Kidney (tissue), 14 donors: Measurements from ENCODE around the gene GRIK2. TPM values are rescaled to one million over a fixed set of nuclear protein-coding genes. Genes with fewer than 3 reads are reported as not detected.

Source experiments
- DNase-seq, 5 donors: peaks; one replicate each; pipeline ENCODE4 v3.0.0-alpha.2; 2013 to 2020
- FAIRE-seq: peaks from 2 replicates; lab custom pipeline; 2012; peaks lifted over from hg19 to GRCh38; lab: Jason Lieb, UNC
- H3K27ac ChIP-seq, 2 donors: one replicate each; pipeline ENCODE4 v1.7.0; 2013; ENCODE audit warnings: low read depth in 2 of 2, low read length in 2 of 2, inconsistent platforms in 1 of 2
- H3K27me3 ChIP-seq: one replicate; pipeline ENCODE4 v1.7.1; 2013; ENCODE audit warnings: low read length, inconsistent platforms; ENCODE audit not compliant: control insufficient read depth, insufficient read depth
- H3K36me3 ChIP-seq, 3 donors: one replicate each; pipeline versions ENCODE4 v1.7.0 to v1.7.1; 2013; ENCODE audit warnings: low read length in 3 of 3, control low read depth in 1 of 3, inconsistent platforms in 1 of 3; ENCODE audit not compliant: insufficient read depth in 3 of 3, control insufficient read depth in 2 of 3
- H3K4me1 ChIP-seq, 3 donors: one replicate each; pipeline versions ENCODE4 v1.7.0 to v1.7.1; 2013; ENCODE audit warnings: low read length in 3 of 3, inconsistent platforms in 1 of 3, low read depth in 1 of 3; ENCODE audit not compliant: control insufficient read depth in 2 of 3, insufficient read depth in 2 of 3
- H3K4me3 ChIP-seq, 3 donors: one replicate each; pipeline versions ENCODE4 v1.7.0 to v1.8.1; 2013; ENCODE audit warnings: low read length in 3 of 3, control low read depth in 1 of 3, inconsistent platforms in 1 of 3
- H3K9ac ChIP-seq, 3 donors: one replicate each; pipeline versions ENCODE4 v1.7.0 to v1.7.1; 2013; ENCODE audit warnings: low read length in 3 of 3, control low read depth in 1 of 3, inconsistent platforms in 1 of 3
- H3K9me3 ChIP-seq, 3 donors: one replicate each; pipeline versions ENCODE4 v1.7.0 to v1.7.1; 2013; ENCODE audit warnings: low read length in 3 of 3, control low read depth in 1 of 3, inconsistent platforms in 1 of 3; ENCODE audit not compliant: control insufficient read depth in 2 of 3, insufficient read depth in 1 of 3
- intact Hi-C: fragments of 100-400 bp; cut with DNase I; formaldehyde crosslinking; loops from one replicate; pipeline ENCODE4 v1.11.1; 2022
- polyA plus RNA-seq: library from polyadenylated mRNA; stranded (reverse); fragments of 350-450 nt; fragmentation: Illumina TruSeq; extraction: RNeasy Lipid Tissue Mini Kit (QIAGEN cat#74804); gene quantifications from one replicate; pipeline ENCODE4 v1.2.3, GENCODE V29; 2014; ENCODE audit warnings: low read depth, low replicate concordance; ENCODE audit not compliant: insufficient read depth
- total RNA-seq: library from RNA; stranded (reverse); fragmentation: NEBNext Ultra II Directional; extraction: Animal tissue kit (Norgen Biotek cat#: 25700); gene quantifications from one replicate; pipeline ENCODE4 v1.2.1, GENCODE V29; 2021
- TF ChIP-seq, protein P1 (sequence below): IDR thresholded peaks from 3 replicates; pipeline ENCODE4 v1.5.1; 2012; ENCODE audit warnings: mild to moderate bottlenecking, moderate library complexity, borderline replicate concordance; ENCODE audit not compliant: insufficient read depth; ENCODE audit errors: extremely low read depth
- donor health status: control.
- donor health status: control.
- donor health status: control.
- donor health status: control.
- donor health status: control.
- donor health status: DM: yes; HTN: yes; CAD: no.
- donor health status: Normal renal cell carcinoma (clear cell type).

GRIK2 gene
- total and polyA plus RNA-seq, 2 donors from 2014 or later = 0.82 to 1.4 TPM

DNA sequence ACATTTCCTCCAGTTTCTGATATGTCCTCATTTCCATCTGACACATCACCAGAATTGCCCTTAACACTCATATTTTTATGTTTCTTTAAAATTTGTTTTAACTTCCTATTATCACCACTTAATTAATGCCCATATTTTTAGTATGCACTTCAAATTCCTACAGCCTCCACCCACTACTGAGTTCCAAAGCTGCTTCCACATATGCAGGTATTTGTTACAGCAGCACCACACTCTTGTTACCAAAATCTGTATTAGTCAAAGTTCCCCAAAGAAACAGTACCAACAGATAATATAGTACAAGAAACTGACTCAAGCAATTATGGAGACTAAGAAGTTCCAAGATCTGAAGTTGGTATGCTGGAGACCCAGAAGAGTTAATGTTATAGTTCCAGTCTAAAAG, 340.4 kb downstream of the GRIK2 start:
- Histone ChIP-seq H3K27ac (no peak overlapping the region), H3K4me1 (no peaks in the 10 kb centered on the region), H3K9me3 (no peaks in the 10 kb centered on the region), H3K27me3 (no peaks in the 10 kb centered on the region), H3K9ac (no peak overlapping the region), H3K36me3 (no peaks in the 10 kb centered on the region), H3K4me3 (no peak overlapping the region)
- TF ChIP-seq, protein P1, sequence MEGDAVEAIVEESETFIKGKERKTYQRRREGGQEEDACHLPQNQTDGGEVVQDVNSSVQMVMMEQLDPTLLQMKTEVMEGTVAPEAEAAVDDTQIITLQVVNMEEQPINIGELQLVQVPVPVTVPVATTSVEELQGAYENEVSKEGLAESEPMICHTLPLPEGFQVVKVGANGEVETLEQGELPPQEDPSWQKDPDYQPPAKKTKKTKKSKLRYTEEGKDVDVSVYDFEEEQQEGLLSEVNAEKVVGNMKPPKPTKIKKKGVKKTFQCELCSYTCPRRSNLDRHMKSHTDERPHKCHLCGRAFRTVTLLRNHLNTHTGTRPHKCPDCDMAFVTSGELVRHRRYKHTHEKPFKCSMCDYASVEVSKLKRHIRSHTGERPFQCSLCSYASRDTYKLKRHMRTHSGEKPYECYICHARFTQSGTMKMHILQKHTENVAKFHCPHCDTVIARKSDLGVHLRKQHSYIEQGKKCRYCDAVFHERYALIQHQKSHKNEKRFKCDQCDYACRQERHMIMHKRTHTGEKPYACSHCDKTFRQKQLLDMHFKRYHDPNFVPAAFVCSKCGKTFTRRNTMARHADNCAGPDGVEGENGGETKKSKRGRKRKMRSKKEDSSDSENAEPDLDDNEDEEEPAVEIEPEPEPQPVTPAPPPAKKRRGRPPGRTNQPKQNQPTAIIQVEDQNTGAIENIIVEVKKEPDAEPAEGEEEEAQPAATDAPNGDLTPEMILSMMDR = no peak
- DNase-seq (no peak), FAIRE-seq (no peak)
- intact Hi-C loops = no loop called here

DNA sequence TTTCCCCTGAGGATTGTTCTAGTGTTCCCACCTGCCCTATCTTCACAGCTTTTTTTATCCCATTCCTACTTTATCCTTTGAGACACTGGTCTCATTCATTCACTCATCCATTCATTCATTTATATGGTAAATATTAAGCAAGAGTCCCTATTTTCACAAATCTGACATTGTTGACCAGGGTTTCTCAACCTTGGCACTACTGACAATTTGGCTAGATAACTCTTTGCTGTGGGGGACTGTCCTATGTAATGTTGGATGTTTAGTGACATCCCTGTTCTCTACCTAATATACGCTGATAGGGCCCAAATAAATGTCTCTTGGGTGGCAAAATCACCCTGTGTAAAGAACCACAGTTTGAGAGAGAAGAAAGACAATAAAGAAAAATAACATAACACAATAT, 345.0 kb downstream of the GRIK2 start:
- no peak overlapping the region for H3K9ac ChIP-seq
- intact Hi-C loops = no loop called here
- H3K4me3 ChIP-seq = no peak overlapping the region
- H3K27ac ChIP-seq = no peak overlapping the region
- TF ChIP-seq, protein P1 = no peak
- H3K27me3 ChIP-seq = no peaks in the 10 kb centered on the region
- H3K4me1 ChIP-seq = no peaks in the 10 kb centered on the region
- no peak for DNase-seq
- no peak for FAIRE-seq
- no peaks in the 10 kb centered on the region for H3K9me3 ChIP-seq
- H3K36me3 ChIP-seq = no peaks in the 10 kb centered on the region

DNA sequence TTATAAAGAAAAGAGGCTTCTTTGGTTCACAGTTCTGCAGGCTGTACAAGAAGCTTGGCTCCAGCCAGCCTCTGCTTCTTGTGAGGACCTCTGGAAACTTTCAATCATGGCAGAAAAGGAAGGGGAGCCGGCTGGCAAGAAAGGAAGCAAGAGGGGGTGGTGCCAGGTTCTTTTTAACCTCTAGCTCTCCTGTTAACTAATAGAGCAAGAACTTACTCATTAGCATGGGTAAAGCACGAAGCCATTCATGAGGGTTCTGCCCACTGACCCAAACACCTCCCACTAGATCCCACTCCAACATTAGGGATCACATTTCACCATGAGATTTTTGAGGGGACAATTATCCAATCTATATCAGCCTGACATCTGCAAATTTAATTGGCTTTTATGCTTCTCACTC, 347.1 kb downstream of the GRIK2 start:
- Histone ChIP-seq H3K27me3 (no peaks in the 10 kb centered on the region), H3K9ac (no peak overlapping the region), H3K4me1 (no peaks in the 10 kb centered on the region), H3K4me3 (no peak overlapping the region), H3K9me3 (no peaks in the 10 kb centered on the region), H3K36me3 (no peaks in the 10 kb centered on the region), H3K27ac (no peak overlapping the region)
- FAIRE-seq (no peak), DNase-seq (no peak)
- intact Hi-C loops = no loop called here
- TF ChIP-seq, protein P1 = no peak
